Embryonic facial prominence (tissue), 1 donor: ENCODE measurements around the gene KIAA1586.
"Not testable (repeated sequence)": the region's sequence is repeated elsewhere in the genome, so short reads cannot be mapped to it uniquely, and the experiment has no call there.

Source experiments
- DNase-seq: peaks from one replicate; pipeline ENCODE4 v3.0.0-alpha.2; 2016; ENCODE audit errors: extremely low spot score

The KIAA1586 gene

GRCh38 chr6:57046332-57047256 lies at the start of gene KIAA1586:
TSS of gene KIAA1586 (plus strand) at chr6:57046693. CDS start at chr6:57046756, 63 bp downstream.
- DNase-seq, result peak; percentile 77

- DNase-seq, result no peak
These were observed 47.4 kb upstream of the KIAA1586 start for GRCh38 chr6:56999049-56999448.

- DNase-seq, result not testable (repeated sequence)
These were observed 46.7 kb upstream of the KIAA1586 start for GRCh38 chr6:56999748-57000147.

- no peak for DNase-seq
These were observed 44.3 kb upstream of the KIAA1586 start for GRCh38 chr6:57002197-57002596.

GRCh38 chr6:57004292-57004691 lies 42.2 kb upstream of the KIAA1586 start:
- no peak for DNase-seq

- no peak for DNase-seq
These were observed 40.4 kb upstream of the KIAA1586 start for GRCh38 chr6:57006101-57006500.

- DNase-seq, result not testable (repeated sequence)
These were observed 38.4 kb upstream of the KIAA1586 start for GRCh38 chr6:57008069-57008468.

GRCh38 chr6:57013521-57013926 lies 33.0 kb upstream of the KIAA1586 start:
- no peak for DNase-seq

- no peak for DNase-seq
These were observed 29.4 kb upstream of the KIAA1586 start for GRCh38 chr6:57017069-57017468.

- no peak for DNase-seq
These were observed 28.7 kb upstream of the KIAA1586 start for GRCh38 chr6:57017841-57018240.

- no peak for DNase-seq
These were observed 27.1 kb upstream of the KIAA1586 start for GRCh38 chr6:57019434-57019833.

GRCh38 chr6:57021086-57021720 lies 25.3 kb upstream of the KIAA1586 start:
- DNase-seq, result no peak

GRCh38 chr6:57024321-57024720 lies 22.2 kb upstream of the KIAA1586 start:
- no peak for DNase-seq

- DNase-seq, result no peak
These were observed 21.7 kb upstream of the KIAA1586 start for GRCh38 chr6:57024775-57025174.

- no peak for DNase-seq
These were observed 20.5 kb upstream of the KIAA1586 start for GRCh38 chr6:57026001-57026400.

GRCh38 chr6:57027301-57027700 lies 19.2 kb upstream of the KIAA1586 start:
- no peak for DNase-seq

- no peak for DNase-seq
These were observed 17.3 kb upstream of the KIAA1586 start for GRCh38 chr6:57029213-57029612.

- DNase-seq, result no peak
These were observed 13.3 kb upstream of the KIAA1586 start for GRCh38 chr6:57033228-57033627.

- DNase-seq, result no peak
These were observed 10.9 kb upstream of the KIAA1586 start for GRCh38 chr6:57035549-57035948.

GRCh38 chr6:57038906-57039305 lies 7.6 kb upstream of the KIAA1586 start:
- no peak for DNase-seq

- no peak for DNase-seq
These were observed 6.5 kb upstream of the KIAA1586 start for GRCh38 chr6:57040011-57040410.

GRCh38 chr6:57044061-57044460 lies 2.4 kb upstream of the KIAA1586 start:
- not testable (repeated sequence) for DNase-seq

GRCh38 chr6:57044568-57044967 lies 1.9 kb upstream of the KIAA1586 start:
- DNase-seq, result no peak
